ENCODE measurements around the gene SP3.

DNA sequence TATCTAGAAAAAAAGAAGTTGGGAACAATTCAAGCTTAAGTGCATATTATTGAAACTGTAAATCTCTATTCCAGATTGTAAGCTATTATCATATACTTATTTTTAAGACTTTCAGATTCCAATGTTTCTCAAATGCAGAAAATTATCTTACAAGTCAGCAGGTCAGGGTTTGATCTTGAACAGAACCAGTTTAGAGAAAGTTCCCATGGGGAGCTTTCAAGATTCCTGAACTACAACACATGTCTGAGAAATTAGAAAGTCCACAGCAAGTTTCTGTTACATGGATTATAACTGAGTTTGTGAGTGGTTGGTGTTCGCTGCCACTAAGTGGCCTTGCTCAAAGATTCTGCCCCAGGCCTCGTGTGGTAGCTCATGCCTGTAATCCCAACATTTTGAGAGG, 31.6 kb upstream of the SP3 start:
- TF ChIP-seq, protein P1, sequence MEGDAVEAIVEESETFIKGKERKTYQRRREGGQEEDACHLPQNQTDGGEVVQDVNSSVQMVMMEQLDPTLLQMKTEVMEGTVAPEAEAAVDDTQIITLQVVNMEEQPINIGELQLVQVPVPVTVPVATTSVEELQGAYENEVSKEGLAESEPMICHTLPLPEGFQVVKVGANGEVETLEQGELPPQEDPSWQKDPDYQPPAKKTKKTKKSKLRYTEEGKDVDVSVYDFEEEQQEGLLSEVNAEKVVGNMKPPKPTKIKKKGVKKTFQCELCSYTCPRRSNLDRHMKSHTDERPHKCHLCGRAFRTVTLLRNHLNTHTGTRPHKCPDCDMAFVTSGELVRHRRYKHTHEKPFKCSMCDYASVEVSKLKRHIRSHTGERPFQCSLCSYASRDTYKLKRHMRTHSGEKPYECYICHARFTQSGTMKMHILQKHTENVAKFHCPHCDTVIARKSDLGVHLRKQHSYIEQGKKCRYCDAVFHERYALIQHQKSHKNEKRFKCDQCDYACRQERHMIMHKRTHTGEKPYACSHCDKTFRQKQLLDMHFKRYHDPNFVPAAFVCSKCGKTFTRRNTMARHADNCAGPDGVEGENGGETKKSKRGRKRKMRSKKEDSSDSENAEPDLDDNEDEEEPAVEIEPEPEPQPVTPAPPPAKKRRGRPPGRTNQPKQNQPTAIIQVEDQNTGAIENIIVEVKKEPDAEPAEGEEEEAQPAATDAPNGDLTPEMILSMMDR (optimal IDR thresholded peaks at IDR 0.05 in 1 of 3, IDR thresholded peaks at IDR 0.05 in 1 of 3, conservative IDR thresholded peaks at IDR 0.05 in 1 of 3; ENCODE audit: extremely low read depth in 1 of 3, insufficient read depth in 2 of 3, low read length in 3 of 3), result no peak
- no peak for TF ChIP-seq EZH2 (IDR thresholded peaks at IDR 0.05; ENCODE audit: low read length)

Measured in keratinocyte (primary cell).